SH-SY5Y (cell line): ENCODE data around the gene TIRAP.

Experiments
- GATA2 ChIP-seq: IDR thresholded peaks from 2 replicates; pipeline ENCODE4 v1.6.1; 2011; ENCODE audit warnings: mild to moderate bottlenecking, low read depth, low read length
- GATA3 ChIP-seq: IDR thresholded peaks from 2 replicates; pipeline ENCODE4 v1.6.1; 2011; ENCODE audit warnings: low read depth, mild to moderate bottlenecking, low read length, moderate library complexity

The TIRAP gene, protein sequence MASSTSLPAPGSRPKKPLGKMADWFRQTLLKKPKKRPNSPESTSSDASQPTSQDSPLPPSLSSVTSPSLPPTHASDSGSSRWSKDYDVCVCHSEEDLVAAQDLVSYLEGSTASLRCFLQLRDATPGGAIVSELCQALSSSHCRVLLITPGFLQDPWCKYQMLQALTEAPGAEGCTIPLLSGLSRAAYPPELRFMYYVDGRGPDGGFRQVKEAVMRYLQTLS

DNA sequence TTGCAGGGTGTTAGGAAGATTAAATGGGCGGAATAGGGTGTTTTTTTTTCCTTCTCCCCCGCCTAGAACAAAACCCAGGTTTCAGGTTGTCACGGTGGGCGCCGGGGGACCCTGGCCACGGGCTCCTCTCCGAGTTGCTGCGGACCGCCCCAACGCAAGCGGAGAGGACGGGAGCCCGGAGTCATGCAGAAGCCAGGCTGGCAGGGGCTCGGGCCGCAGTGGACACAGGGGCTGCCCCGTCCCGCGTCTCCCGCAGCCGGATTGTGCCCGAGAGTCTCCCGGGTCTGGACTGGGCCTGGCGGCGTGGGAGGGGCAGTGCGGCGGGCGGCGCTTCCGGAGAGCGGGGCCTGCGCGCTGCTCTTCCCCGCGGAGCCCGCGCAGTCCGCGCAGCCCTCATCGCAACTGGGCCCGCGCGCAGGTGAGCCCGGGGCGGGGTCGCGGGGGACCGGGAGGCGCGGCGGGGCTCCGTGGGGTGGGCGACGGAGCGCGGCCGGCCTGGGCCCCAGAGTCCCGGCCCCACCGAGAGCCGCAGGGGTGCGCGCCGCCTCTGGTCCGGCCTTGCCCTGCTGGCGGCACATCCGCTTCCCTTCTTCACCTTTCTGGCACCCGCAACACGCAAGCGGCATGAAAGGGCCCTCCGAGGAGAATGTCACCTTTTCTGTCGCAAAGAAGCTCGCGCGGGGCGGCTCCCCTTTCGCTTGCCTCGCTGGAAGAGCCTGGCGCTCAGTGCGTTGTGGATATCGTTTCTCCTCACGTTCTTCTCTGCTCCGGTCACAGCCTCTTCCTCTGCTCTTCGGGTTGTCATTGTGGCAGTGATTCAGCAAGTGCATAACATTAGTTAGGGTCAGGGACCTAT lies at the start of gene TIRAP:
Gene TIRAP (plus strand): TSS at position 358 of the 856 bp plus-strand sequence. CDS start 7,802 bp downstream, outside the sequence.
- TF ChIP-seq GATA2, result no peak
- TF ChIP-seq GATA3, result no peak

DNA sequence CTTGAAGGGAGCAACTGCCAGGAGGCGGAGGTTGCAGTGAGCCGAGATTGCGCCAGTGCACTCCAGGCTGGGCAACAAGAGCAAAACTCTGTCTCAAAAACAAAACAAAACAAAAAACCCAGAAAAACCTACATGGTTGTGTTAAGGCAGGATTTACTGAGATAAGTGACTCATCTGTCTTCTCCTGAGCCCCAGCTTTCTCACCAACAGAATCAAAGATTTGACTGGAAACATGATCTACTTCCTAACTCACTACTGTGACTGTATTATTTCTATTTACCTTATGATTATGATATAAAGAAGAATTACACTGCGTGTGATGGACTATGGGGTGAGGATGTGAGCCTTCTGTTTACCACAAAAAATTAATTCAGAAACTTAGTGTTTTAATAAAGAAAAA lies 49.5 kb upstream of the TIRAP start:
- no peak for TF ChIP-seq GATA3
- no peak for TF ChIP-seq GATA2

DNA sequence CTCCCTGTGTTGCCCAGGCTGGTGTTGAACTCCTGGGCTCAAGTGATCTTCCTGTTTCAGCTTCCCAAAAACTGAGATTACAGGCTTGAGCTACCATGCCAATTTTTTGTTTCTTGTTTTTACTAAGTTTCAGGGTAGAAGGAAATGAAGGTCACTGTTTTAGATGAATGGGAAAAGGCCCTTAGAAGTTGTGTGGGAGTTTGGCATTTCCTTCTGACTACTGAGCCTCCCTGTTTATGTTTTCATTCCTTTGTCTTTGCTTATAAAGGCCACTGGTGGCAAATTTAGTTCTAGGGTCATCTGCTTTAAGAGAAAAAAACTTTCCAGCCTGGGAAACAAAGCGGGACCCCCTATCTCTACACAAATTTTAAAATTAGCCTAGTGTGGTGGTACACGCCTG lies 36.3 kb upstream of the TIRAP start:
- no peak for TF ChIP-seq GATA2
- no peak for TF ChIP-seq GATA3

DNA sequence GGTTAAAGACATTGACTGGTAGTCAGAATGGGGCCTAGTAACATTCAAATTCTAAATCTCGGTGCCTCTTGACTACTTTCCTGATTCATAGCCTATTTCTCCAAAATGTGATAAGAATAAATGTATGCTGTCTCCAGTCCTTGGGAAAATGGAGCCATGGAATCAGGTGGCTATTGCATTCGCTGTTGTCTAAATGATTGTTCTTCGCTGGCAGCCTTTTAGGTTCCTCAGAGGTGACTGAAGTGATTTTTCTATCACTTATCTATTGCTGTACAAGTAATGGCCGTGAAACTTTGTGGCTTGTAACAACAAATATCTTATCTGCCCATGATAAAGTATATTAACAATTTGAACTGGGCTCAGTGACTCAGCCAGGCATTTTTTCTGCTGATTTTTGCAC lies 29.6 kb upstream of the TIRAP start:
- TF ChIP-seq GATA2 (no peak), GATA3 (no peak)

DNA sequence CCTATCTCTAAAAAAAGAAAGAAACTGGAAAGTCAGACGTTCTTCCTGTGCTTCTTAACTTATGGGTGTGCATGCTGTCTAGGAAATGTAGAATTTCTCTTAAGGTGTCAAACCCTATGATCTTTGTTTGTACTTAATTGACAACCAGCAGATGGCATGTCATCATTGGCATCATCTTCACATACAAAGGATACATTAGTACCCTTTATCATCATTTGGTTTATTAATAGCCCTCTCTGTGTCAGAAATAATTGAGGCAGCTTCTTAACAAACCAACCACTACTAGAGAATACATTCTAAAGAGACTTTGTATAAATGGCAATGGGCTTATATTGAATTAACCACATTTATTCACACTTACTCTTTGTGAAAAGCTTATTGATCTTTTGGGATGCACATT lies 28.1 kb upstream of the TIRAP start:
- TF ChIP-seq GATA2, result no peak
- TF ChIP-seq GATA3, result no peak

DNA sequence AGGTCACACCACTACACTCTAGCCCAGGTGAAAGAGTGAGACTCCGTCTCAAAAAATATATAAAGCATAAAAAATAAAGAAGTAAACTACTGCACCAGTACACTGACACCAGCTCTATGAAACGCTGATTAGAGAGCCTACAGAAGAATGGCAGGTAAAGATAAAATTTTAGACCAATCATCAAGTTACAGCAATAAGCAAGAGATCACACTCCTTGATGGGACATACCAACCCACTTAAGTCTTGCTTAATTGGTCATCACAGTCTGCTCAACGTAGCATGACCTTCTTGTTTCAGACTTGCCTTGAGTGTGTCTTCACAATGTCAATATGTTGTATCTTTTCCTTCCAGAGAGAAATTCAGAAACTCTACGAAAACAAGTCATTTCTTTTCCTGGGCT lies 26.7 kb upstream of the TIRAP start:
- TF ChIP-seq GATA3 (no peak), GATA2 (no peak)

DNA sequence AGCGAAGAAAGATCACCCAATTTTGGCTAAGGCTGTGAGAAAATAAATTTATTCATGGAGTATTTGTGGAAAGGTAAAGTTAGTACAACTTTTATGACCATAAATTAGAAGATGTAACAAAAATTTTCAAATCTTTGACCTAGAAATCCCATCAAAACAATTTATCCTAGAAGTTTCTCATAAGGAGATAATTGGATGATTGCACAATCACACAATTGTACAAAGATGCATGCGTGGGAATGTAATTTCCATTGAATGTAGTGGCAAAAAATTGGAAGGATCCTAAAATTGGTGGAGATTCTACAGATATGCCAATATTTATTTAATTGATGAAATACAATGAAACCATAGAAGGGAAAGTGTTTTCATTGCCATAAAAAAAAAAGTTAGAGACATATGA lies 25.7 kb upstream of the TIRAP start:
- TF ChIP-seq GATA3, result no peak
- no peak for TF ChIP-seq GATA2

DNA sequence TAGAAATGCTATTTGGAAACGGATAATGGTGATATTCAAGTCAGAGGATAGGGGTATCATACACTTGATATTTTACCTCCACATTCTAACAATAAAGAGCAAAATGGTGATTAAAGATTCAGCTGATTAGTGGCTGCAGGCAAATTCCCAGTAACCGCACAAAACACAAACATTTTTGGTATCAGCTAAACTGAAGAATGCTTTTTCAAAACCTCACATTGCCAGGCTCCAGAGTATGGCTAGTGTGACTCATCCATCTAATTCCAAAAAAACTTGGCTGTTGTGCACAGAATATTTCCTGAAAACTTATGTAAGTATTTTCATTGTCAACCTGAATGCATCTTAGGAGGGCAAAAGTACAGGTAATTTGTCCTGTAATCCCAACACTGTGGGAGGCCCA lies 25.1 kb upstream of the TIRAP start:
- TF ChIP-seq GATA3, result no peak
- TF ChIP-seq GATA2, result no peak

DNA sequence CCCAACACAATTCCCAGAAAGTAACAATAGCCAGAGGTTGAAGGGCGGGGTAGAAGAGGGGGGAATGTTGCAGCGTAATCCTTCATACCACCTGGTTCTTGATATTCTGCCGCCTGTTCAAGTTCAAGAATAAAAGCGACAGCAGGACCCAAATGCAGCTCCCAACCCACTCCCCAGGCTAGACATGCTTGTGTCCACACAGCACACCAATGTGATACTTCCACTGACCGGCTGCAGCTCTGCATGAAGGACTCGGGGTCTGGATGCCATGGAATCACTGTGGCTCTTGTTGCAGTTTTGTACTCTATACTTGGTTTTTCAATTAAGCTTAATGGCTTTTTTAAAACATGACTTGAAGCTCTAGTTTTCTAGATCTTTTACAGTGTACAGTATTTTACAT lies 20.7 kb upstream of the TIRAP start:
- no peak for TF ChIP-seq GATA2
- no peak for TF ChIP-seq GATA3

DNA sequence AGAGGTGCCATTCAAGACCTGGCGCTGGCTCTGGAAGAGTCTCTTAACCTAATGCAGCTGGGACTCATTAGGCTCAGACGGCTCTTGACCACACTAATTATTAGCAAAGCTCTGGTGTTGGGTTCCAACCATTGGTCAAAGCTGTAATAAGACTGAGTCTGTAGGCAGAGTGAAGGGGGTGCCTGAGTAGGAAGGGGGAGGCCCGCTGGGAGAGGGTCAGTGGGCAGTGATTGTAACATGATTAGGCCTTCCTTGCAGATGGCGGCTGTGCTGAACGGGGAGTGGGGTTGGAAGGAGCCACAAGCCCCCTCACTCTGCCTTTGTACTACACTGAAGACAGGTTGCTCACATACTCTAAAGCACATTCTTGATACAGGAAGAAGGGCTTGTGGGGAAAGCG lies 19.4 kb upstream of the TIRAP start:
- TF ChIP-seq GATA3, result no peak
- TF ChIP-seq GATA2, result no peak

DNA sequence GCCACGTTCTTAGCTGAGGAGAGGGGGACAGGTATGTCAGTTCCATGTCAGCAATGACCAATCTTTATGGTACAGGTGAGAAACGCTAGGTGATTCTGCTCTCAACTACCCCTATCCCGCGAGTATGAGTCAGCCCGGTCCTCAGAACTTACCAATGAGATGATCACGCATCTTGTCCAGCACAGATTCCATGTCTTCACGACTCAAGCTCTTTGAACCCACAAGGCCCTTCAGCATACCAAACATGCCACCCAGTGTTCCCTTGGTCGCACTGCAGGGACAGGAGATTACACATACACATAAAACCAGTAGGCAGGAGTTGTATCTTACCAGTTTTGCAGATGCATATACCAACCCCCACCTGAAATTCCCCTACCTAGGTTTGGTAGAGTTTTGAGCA lies 17.1 kb upstream of the TIRAP start:
- TF ChIP-seq GATA3, result no peak
- TF ChIP-seq GATA2, result no peak

DNA sequence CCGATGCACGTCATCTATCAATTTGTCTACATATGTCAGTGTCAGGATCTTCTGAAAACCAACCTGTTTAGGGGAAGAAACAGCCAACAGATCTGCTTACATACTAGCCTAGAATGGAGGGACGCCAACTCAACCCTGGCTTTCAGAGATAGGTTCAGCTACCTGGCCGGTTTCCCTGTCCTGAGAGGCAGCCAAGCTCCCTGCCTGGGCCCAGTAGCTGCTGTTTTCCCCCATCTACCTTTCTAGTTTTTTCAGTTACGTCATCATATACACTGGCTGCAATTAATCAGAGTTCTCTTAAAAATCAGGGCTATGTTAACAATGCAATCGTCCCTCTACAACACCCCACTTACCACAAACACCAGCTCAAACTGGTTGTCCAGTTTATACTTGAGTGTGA lies 15.2 kb upstream of the TIRAP start:
- TF ChIP-seq GATA3 (no peak), GATA2 (no peak)

DNA sequence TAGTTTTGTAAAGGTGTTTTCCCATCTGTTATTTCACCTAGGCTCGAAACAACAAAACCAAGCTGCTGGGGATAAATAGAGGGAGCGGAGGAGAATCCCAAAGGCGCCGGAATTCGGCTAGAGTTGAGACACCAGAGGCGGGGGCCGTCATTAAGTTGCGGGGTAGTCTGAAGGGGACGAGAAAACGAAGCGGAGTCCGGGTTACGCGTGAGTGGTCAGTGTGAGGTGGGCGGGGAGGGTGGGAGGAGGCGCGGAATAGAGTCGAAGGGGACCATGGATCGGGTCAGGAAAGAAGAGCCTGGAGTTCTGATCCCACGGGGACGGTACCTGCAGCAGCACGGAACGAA lies 14.6 kb upstream of the TIRAP start:
- TF ChIP-seq GATA2 (no peak), GATA3 (no peak)

DNA sequence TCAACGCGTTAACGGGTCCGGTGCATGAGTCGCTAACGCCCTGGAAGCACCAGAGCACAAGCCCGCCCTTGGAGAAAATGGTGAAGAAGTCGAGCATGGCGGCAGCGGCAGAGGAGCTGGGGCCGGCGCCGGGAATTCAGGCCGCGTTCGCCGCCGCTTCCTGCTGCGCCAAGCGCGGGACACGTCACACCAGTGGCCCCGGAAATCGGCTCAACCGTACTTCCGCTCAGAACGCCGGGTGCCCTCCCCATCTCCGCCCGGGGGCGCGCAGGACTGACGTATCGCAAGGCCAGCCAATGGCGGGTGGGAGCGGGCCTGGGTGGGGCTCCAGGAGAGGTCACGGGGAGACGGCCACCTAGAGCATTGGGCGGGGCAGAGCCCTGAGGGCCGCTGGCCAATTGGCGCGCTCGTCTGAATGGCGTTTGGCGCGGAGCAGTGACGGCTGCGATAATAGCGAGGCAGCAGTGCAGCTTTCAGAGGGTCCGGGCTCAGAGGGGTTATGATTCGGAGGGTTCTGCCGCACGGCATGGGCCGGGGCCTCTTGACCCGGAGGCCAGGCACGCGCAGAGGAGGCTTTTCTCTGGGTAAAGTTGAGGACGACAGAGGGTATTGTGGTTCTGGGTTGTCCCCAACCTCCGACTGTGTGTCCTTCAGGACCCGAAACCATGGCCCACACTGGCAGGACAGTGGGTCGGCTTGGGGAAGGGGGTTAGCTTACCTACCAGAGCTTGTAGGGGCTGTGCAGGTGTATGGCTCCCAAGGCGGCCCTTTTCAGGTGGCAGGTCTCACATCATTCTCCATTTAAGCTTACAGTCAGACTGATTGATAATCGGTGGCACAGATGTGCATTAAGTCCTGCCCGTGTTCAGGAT lies 13.9 kb upstream of the TIRAP start, which contains the start of the genes FOXRED1 and SRPRA:
Gene FOXRED1 (plus strand): TSS at position 447 of the 872 bp plus-strand sequence. CDS start 53 bp downstream, at position 500.
Gene SRPRA (minus strand): TSS at position 188 of the 872 bp plus-strand sequence. CDS start 91 bp downstream, at position 97.
- TF ChIP-seq GATA2 (no peak), GATA3 (no peak)

DNA sequence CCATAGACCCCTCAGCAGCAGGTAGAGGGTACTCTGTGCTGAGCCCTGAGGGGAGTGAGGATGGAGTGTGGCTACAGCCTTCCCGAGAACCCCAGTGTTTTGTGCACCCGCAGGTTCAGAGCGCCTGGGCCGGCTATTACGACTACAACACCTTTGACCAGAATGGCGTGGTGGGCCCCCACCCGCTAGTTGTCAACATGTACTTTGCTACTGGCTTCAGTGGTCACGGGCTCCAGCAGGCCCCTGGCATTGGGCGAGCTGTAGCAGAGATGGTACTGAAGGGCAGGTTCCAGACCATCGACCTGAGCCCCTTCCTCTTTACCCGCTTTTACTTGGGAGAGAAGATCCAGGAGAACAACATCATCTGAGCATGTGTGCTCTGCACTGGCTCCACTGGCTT lies 5.6 kb upstream of the TIRAP start:
- no peak for TF ChIP-seq GATA2
- TF ChIP-seq GATA3, result no peak

DNA sequence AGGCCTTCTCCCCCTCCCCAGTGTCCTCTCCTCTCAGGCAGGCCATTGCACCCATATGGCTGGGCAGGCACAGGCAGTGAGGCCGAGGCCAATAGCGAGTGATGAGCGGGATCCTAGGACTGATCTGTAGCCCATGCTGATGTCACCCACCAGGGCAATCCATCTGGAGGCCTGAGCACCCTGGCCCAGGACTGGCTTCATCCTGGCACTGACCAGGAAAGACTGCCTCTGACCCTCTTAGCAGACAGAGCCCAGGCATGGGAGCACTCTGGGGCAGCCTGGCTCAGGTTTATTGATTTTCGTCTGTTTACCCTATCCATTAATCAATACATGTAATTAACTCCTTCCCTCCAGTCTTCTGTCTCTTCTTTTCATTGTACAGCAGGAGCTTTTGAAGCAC lies 5.1 kb upstream of the TIRAP start:
- TF ChIP-seq GATA3, result no peak

DNA sequence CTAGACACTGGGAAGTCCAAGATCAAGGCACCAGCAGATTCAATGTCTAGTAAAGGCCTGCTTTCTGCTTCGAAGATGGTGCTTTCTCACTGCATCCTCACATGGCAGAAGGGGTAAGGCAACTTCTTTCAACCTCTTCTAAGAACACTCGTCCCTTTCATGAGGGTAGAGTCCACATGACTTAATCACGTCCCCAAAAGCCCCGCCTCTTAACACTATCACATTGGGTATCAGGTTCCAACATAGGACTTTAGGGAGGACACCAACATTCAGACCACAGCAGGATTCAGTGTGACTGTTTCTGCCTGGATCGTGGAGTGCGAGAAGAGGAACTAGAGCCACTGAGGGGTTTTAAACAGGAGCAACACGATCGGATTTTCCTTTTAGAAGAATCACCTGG lies 3.7 kb upstream of the TIRAP start:
- TF ChIP-seq GATA2 (no peak), GATA3 (no peak)
